H9 (cell line): ENCODE results near the gene SEMA4C. TPM values are rescaled to one million over a fixed set of nuclear protein-coding genes. Genes with fewer than 3 reads are reported as not detected.

Source experiments
- DNase-seq: peaks from one replicate; pipeline ENCODE4 v3.0.0-alpha.2; 2017
- H2AFZ ChIP-seq: one replicate; pipeline ENCODE4 v1.6.1; 2013; ENCODE audit warnings: mild to moderate bottlenecking, low read length, control low read depth, moderate library complexity
- H2AK5ac ChIP-seq: 2 replicates; pipeline ENCODE4 v1.6.1; 2013; ENCODE audit warnings: low read length, control low read depth, mixed read lengths; ENCODE audit not compliant: insufficient read length
- H2BK120ac ChIP-seq: one replicate; pipeline ENCODE4 v1.6.1; 2013; ENCODE audit warnings: low read depth, mild to moderate bottlenecking, low read length, control low read depth, inconsistent platforms; ENCODE audit not compliant: poor library complexity, severe bottlenecking
- H2BK12ac ChIP-seq: 2 replicates; pipeline ENCODE4 v1.6.1; 2013; ENCODE audit warnings: low read length, control low read depth, mixed read lengths, low read depth; ENCODE audit not compliant: insufficient read length
- H2BK15ac ChIP-seq: 2 replicates; pipeline ENCODE4 v1.6.1; 2013; ENCODE audit warnings: low read depth, low read length, control low read depth
- H2BK20ac ChIP-seq: one replicate; pipeline ENCODE4 v1.6.1; 2013; ENCODE audit warnings: low read depth, mild to moderate bottlenecking, low read length, control low read depth, inconsistent platforms; ENCODE audit not compliant: poor library complexity, severe bottlenecking
- H2BK5ac ChIP-seq: 2 replicates; pipeline ENCODE4 v1.6.1; 2013; ENCODE audit warnings: low read length, control low read depth, mixed read lengths; ENCODE audit not compliant: insufficient read length
- H3K14ac ChIP-seq: 2 replicates; pipeline ENCODE4 v1.6.1; 2013; ENCODE audit warnings: low read length, control low read depth; ENCODE audit not compliant: insufficient read depth
- H3K18ac ChIP-seq: 2 replicates; pipeline ENCODE4 v1.6.1; 2013; ENCODE audit warnings: low read depth, mild to moderate bottlenecking, mixed read lengths, low read length, control low read depth; ENCODE audit not compliant: insufficient read length
- H3K23ac ChIP-seq: 2 replicates; pipeline ENCODE4 v1.6.1; 2013; ENCODE audit warnings: low read length, control low read depth, mixed read lengths, low read depth; ENCODE audit not compliant: insufficient read length
- H3K23me2 ChIP-seq: 2 replicates; pipeline ENCODE4 v1.6.1; 2013; ENCODE audit warnings: low read depth, mild to moderate bottlenecking, mixed read lengths, low read length, control low read depth; ENCODE audit not compliant: insufficient read length, poor library complexity, severe bottlenecking
- H3K27ac ChIP-seq: 2 replicates; pipeline ENCODE4 v1.5.1; 2013; ENCODE audit warnings: low read length, control low read depth, mixed read lengths, low read depth; ENCODE audit not compliant: insufficient read length
- H3K27me3 ChIP-seq: 2 replicates; pipeline ENCODE4 v1.6.1; 2013; ENCODE audit warnings: low read length, control low read depth, inconsistent platforms; ENCODE audit not compliant: insufficient read depth
- H3K4ac ChIP-seq: 2 replicates; pipeline ENCODE4 v1.6.1; 2013; ENCODE audit warnings: low read depth, mild to moderate bottlenecking, control low read depth, inconsistent platforms, low read length, moderate library complexity
- H3K4me1 ChIP-seq: 2 replicates; pipeline ENCODE4 v1.6.1; 2013; ENCODE audit warnings: low read length, control low read depth, inconsistent platforms; ENCODE audit not compliant: insufficient read depth
- H3K4me2 ChIP-seq: 2 replicates; pipeline ENCODE4 v1.6.1; 2013; ENCODE audit warnings: low read length, control low read depth, mixed read lengths; ENCODE audit not compliant: insufficient read length, insufficient read depth
- H3K56ac ChIP-seq: 2 replicates; pipeline ENCODE4 v1.6.1; 2013; ENCODE audit warnings: low read depth, mild to moderate bottlenecking, mixed read lengths, low read length, control low read depth; ENCODE audit not compliant: insufficient read length
- H3K79me1 ChIP-seq: 2 replicates; pipeline ENCODE4 v1.6.1; 2013; ENCODE audit warnings: low read depth, mild to moderate bottlenecking, moderate library complexity, low read length, control low read depth, inconsistent platforms; ENCODE audit not compliant: insufficient read depth, poor library complexity, severe bottlenecking
- H3K79me2 ChIP-seq: 2 replicates; pipeline ENCODE4 v1.6.1; 2013; ENCODE audit warnings: low read length, control low read depth, inconsistent platforms; ENCODE audit not compliant: insufficient read depth
- H3K9ac ChIP-seq: 2 replicates; pipeline ENCODE4 v1.6.1; 2013; ENCODE audit warnings: low read length, control low read depth, mixed read lengths; ENCODE audit not compliant: insufficient read length; ENCODE audit errors: extremely low read depth
- H3K9me3 ChIP-seq: one replicate; pipeline ENCODE4 v1.6.1; 2013; ENCODE audit warnings: low read depth, low read length, inconsistent platforms; ENCODE audit not compliant: control insufficient read depth
- H3T11ph ChIP-seq: one replicate; pipeline ENCODE4 v1.6.1; 2013; ENCODE audit warnings: mild to moderate bottlenecking, low read length, control low read depth, inconsistent platforms
- H4K20me1 ChIP-seq: one replicate; pipeline ENCODE4 v1.6.1; 2013; ENCODE audit not compliant: control insufficient read depth, insufficient read length, insufficient read depth
- H4K5ac ChIP-seq: 2 replicates; pipeline ENCODE4 v1.6.1; 2013; ENCODE audit warnings: low read depth, mild to moderate bottlenecking, mixed read lengths, low read length, control low read depth; ENCODE audit not compliant: insufficient read length
- H4K8ac ChIP-seq: replicated peaks from 2 replicates; pipeline ENCODE4 v1.6.1; 2013; ENCODE audit warnings: low read length, control low read depth, mixed read lengths, low read depth; ENCODE audit not compliant: insufficient read length
- H4K91ac ChIP-seq: 2 replicates; pipeline ENCODE4 v1.6.1; 2013; ENCODE audit warnings: low read depth, mild to moderate bottlenecking, moderate library complexity, mixed read lengths, low read length, control low read depth; ENCODE audit not compliant: insufficient read length
- H3K27ac Mint-ChIP-seq, 3 experiments: 2 replicates in 2 of 3; 3 replicates in 1 of 3; pipeline ENCODE4 v1.8.0; 2020 to 2021; ENCODE audit warnings: mixed read lengths in 3 of 3, mild to moderate bottlenecking in 1 of 3, moderate library complexity in 1 of 3
- H3K27me3 Mint-ChIP-seq: 2 replicates; pipeline ENCODE4 v1.8.0; 2021; ENCODE audit warnings: low read depth, mild to moderate bottlenecking, moderate library complexity, mixed read lengths
- H3K36me3 Mint-ChIP-seq, 3 experiments: 2 replicates in 2 of 3; 3 replicates in 1 of 3; pipeline ENCODE4 v1.8.0; 2020 to 2021; ENCODE audit warnings: low read depth in 3 of 3, mixed read lengths in 3 of 3; ENCODE audit not compliant: insufficient read depth in 1 of 3
- H3K4me1 Mint-ChIP-seq, 2 experiments: 2 replicates each; pipeline ENCODE4 v1.8.0; 2020; ENCODE audit warnings: mixed read lengths in 2 of 2
- H3K4me3 Mint-ChIP-seq, 2 experiments: 2 replicates in 1 of 2; 3 replicates in 1 of 2; pipeline ENCODE4 v1.8.0; 2020 to 2021; ENCODE audit warnings: mild to moderate bottlenecking in 2 of 2, mixed read lengths in 2 of 2, moderate library complexity in 1 of 2
- H3K9me3 Mint-ChIP-seq, 2 experiments: 2 replicates in 1 of 2; 3 replicates in 1 of 2; pipeline ENCODE4 v1.8.0; 2020; ENCODE audit warnings: mild to moderate bottlenecking in 2 of 2, mixed read lengths in 2 of 2, moderate library complexity in 1 of 2
- CTCF ChIP-seq: fragments of 200-600 bp; sonication (generic); conservative IDR thresholded peaks from 3 replicates; pipeline ENCODE4 v1.8.0; 2021; ENCODE audit warnings: antibody characterized with exemption, mild to moderate bottlenecking
- WGBS: extraction: QIAGEN DNeasy Blood & Tissue Kit; methylation state at CpG from one replicate; pipeline ENCODE4 v1.1.7; 2013; ENCODE audit warnings: missing lambda C conversion rate, low lambda C conversion rate, mixed read lengths; ENCODE audit not compliant: insufficient read length; ENCODE audit errors: extremely low coverage; 5-methylcytosine and 5-hydroxymethylcytosine counted together
- total RNA-seq: library from RNA; stranded (reverse); gene quantifications from 2 replicates; pipeline ENCODE4 v1.2.1, GENCODE V29; 2021

The SEMA4C gene
- total RNA-seq, 1 experiment from 2014 or later: 81.6 TPM

GRCh38 chr2:96913117-96913397 lies 43.2 kb upstream of the SEMA4C start:
- Histone ChIP-seq H4K8ac (no peak overlapping the region), H3K18ac (no peak overlapping the region), H4K91ac (no peak overlapping the region), H2AK5ac (no peak overlapping the region), H3K79me2 (no peaks in the 10 kb centered on the region), H3K4me1 (no peaks in the 10 kb centered on the region), H3K27me3 (no peaks in the 10 kb centered on the region), H2BK15ac (no peak overlapping the region), H4K5ac (no peak overlapping the region), H3K4me2 (no peak overlapping the region), H4K20me1 (no peaks in the 10 kb centered on the region), H3K27ac (no peak overlapping the region), H3K14ac (no peak overlapping the region), H2BK120ac (no peak overlapping the region), H2BK5ac (no peak overlapping the region), H3T11ph (no peak overlapping the region), H2BK12ac (no peak overlapping the region), H3K9me3 (no peaks in the 10 kb centered on the region), H3K23me2 (no peaks in the 10 kb centered on the region), H2BK20ac (no peak overlapping the region), H3K56ac (no peak overlapping the region), H3K9ac (no peak overlapping the region), H3K4ac (no peak overlapping the region), H3K79me1 (no peaks in the 10 kb centered on the region), H3K23ac (no peak overlapping the region), H2AFZ (no peak overlapping the region)
- Mint-ChIP-seq H3K36me3 (0 out of 7 replicates have a peak, but pooled peaks cover 0 to 4% (median 0%) of the 10 kb centered on the region in 3 experiments), H3K4me1 (peaks cover 27 to 36% of the 10 kb centered on the region in 2 experiments), H3K9me3 (no peaks in the 10 kb centered on the region; a peak in 2 of 5 replicates), H3K27me3 (peaks cover 28% of the 10 kb centered on the region), H3K27ac (peak overlapping the region in 2 of 3 experiments; percentile 5 to 94; a peak in 1 of 7 replicates), H3K4me3 (no peak overlapping the region)
- no CpG with 5 or more reads among the region's 5 CpGs for WGBS
- TF ChIP-seq CTCF: no peak
- no peak for DNase-seq
